NCI-H2107 treated with DMSO at 0.1 percent for 48 hours (cell line): Measurements from ENCODE around the gene TNS1.

Experiments used
- DNase-seq: peaks from one replicate; lab custom pipeline; 2025; ENCODE audit not compliant: unreplicated experiment; lab: John Stamatoyannopoulos, UW

TNS1 gene

GRCh38 chr2:217803653-217803960, 199.2 kb downstream of the TNS1 start:
- no peak for DNase-seq

GRCh38 chr2:217802876-217803652, 199.7 kb downstream of the TNS1 start:
- no peak for DNase-seq

DNA sequence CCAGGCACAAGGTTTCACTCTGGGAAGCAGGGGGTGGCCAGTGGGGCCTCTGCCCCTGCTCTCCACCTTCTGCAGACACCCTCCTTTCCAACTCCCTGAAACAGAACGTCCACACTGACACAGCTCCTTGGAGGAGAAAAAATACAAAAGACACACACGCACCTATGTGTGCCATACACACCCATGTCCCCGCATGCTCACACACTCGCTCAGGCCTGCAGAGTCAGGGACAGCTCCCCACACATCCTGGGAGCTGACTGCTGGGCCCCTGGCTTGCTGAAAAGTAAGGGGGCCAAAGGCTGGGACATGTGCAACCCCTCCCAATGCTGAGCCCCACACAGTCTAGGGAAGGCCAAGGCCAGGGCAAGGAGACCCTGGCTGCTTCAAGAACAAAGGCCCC, 200.5 kb downstream of the TNS1 start:
- DNase-seq = no peak

- no peak for DNase-seq
Measured at GRCh38 chr2:217801711-217802110, 201.1 kb downstream of the TNS1 start.

DNA sequence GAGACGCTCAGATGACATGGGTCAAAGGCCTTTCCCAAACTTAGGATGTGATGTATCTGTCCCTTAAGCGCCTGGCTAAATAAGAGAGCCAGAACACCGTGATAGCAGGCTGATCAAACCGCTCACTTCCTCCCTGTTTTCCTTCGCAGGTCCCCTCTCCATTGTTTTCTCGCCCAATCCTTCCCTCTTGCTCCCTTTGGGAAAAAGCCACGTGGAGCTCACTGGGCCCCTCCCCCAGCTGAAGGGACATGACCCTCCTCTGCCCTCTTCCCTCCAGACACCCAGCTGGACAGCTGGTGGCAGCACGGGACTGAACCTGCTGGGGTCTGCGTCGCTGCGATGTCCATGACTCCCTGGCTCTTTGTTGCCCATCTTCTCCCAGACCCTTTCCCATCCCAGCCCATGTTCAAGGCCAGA, 201.7 kb downstream of the TNS1 start:
- DNase-seq = no peak

- no peak for DNase-seq
Measured at GRCh38 chr2:217800433-217801114, 202.2 kb downstream of the TNS1 start.

DNA sequence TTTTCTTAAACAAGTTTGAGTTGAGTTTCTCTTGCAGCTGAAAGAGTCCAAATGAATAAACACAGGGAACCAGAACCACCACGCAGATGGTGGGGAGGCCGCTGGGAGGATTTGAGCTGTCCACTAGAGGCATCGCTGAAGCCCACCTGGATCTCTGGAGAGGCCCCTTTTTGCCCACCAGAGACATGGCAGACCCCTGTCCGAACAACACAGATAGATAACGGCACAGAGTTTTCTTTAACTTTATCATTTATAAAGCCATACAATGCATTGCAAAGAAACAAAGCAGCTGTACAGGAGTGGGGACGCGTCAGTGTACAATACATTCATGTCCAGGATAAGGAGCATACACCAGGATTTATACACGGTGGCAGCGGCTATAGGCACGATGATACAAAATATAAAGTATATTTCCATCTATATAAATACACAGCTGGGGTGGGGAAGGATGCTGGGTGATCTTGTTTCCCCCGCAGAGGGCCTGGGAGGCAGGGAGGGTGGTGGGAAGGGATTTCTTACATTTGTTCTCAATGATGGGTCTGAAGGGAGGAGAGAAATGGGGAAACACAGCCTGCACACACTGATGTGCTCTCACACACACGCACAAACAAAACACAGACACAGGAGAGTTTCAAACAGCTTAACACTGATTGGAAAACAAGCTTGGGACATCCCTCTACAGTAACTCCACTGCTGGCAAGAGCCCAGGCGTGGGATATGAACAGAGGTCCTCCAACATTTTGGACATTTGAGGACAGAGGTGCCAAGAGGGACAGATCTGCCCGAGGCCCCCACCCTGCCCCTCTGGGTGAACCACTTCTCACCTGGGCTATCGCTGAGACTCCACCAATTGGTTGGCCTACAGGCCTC, 203.0 kb downstream of the TNS1 start:
- DNase-seq = no peak

GRCh38 chr2:217798743-217799562, 203.8 kb downstream of the TNS1 start:
- no peak for DNase-seq

DNA sequence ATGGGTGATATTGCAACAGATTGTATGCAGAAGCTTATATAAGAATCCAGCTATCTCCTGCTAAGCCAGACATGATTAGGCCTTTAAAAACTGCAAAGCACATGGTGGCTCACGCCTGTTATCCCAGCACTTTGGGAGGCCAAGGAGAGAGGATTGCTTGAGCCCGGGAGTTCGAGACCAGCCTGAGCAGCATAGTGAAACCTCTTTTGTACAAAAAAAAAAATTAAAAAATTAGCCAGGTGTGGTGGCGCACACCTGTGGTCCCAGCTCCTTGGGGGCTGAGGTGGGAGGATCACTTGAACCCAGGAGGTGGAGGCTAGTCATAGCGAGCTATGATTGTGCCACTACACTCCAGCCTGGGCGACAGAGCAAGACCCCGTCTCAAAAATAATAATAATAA, 204.6 kb downstream of the TNS1 start:
- no peak for DNase-seq

DNA sequence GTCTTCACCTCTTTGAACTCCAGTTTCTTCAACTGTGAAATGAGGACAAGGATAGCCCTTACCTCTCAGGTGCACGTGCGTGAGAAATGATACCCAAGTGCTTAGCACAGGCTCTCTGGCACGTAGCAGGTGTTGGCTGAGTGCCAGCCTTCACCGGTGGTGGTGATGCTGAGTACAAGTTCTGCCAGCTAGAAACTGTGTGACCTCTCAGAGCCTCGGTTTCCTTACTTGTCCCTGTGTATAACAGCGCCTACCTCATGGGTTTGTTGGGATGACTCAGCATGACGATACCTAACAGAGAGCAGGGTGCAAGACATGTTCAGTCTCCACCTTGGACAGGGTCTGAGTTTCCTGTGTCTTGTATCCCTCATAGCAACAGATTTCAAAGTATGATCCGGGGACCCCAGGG, 205.1 kb downstream of the TNS1 start:
- DNase-seq = peak; percentile 47

GRCh38 chr2:217797165-217797564, 205.6 kb downstream of the TNS1 start:
- DNase-seq = no peak

DNA sequence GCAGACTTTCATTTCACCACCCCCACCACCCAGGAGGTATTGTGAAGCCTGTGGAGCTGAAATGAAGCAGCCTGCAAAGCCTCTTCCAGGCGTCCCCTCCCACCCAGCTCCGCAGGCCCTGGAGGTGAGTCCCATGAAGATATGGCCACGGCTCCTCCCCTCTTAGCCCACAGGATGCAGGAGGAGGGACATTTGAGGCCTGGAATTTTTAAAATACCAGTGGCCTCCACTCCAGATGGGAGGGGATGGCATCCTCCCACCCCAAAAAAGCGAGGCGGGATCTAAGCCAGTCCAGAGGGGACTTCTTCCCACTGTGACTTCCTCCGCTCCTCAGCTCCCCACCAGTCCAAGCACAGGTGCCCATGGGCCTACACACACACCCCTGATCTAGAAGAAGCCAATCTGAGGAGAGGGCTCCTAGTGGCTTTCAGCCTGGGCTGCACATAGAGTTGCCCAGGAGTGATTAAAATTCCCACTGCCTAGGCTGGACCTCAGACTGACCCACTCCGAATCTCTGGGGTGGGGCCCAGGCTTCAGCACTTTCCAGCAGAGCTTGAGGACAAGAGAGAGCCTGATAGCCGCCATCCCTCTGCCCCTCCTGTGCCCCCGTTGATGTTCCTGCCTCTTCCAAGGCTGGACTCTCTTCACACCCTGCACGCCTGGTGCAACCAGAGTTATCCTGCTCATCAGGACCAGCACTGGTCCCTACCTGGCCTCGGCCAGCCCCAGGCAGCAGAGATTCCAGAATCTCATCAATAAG, 206.9 kb downstream of the TNS1 start:
- DNase-seq = no peak

DNA sequence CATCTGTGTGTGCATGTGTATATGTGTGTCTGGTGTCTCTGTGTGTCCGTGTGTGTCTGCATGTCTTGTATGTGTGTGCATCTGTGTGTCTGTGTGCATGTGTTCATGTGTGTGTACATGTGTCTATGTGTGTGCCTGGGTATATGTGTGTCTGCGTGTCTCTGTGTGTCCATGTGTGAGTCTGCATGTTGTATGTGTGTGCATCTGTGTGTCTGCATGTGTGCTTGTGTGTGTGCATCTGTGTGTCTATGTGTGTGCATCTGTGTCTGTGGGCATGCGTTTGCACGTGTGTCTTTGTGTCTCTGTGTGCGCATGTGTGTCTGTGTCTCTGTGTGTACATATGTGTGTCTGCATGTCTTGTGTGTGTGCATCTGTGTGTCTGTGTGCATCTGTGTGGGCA, 207.7 kb downstream of the TNS1 start:
- no peak for DNase-seq

- no peak for DNase-seq
Measured at GRCh38 chr2:217794133-217794986, 208.4 kb downstream of the TNS1 start.

GRCh38 chr2:217793566-217794132, 209.1 kb downstream of the TNS1 start:
- no peak for DNase-seq

DNA sequence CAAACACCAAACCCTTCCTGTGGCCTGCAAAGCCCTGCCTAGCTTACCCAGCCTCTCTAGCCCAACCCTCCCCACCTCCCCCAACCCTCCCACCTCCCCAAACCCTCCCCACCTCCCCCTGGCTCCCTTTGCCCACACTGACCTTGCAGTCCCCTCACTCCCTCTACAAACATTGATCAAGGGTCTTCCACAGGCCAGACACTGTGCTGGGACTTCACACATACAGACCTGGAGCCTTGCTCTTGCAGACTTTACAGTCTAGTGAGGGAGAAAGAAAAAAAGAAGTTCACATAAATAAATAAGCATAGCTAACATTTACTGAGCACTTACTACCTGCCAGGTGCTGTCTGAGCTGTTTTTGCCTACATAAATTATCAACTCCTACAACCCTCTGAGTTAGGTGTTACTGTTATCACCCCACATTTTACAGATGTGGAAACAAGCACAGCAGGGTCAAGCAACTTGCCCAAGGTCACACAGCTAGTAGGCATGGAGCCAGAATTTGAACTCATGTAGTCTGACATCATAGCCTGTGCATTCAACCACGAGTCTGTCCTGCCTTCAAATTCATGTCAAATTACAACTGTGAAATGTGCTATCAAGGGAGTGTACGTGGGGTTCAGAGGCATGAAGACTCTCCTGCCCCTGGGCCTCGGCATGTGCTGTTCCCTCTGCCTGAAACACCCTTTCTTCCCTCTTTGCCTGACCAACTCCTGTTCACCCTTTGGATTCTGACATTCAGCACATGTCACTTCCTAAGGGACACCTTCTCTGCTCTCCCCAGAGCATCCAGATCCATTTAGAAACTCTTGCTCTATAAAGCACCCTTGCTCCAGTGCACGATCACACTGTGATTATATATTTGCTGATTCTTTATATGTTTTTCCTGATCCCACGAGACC, 209.9 kb downstream of the TNS1 start:
- DNase-seq = no peak

DNA sequence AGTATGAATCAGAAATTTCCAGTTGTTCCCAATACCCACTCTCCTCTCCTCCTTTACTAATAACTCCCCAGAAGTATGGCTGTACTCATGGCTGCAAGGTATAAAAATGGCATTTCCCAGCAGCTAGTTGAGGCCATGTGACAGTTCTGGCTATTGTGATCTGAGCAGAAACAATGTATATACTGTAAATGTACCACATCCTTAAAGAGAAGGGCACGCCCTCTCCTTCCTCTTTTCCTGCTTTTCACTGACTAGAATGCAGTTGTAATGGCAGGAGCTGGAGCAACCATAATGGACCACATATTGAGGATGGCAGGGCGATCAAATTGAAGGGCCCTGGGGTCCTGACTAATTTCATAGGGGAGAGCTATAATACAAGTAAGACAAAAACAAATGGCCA, 211.2 kb downstream of the TNS1 start:
- no peak for DNase-seq
